ACHN (cell line): Measurements from ENCODE around the gene OTOF.

Experiments used
- DNase-seq: peaks from one replicate; pipeline ENCODE4 v3.0.0-alpha.2; 2015
- in situ Hi-C: cut with HindIII; loops from 2 replicates; pipeline ENCODE4 v1.10.0; 2017; ENCODE audit warnings: low sequenced_read_pairs, low pct_ligation_motif_present, low pct_unique_long_range_greater_than_20kb

Gene OTOF

GRCh38 chr2:26459991-26460612 is 17.8 kb downstream of the OTOF start:
- in situ Hi-C loops: no loop called here

GRCh38 chr2:26458365-26459042 is 19.4 kb downstream of the OTOF start:
- in situ Hi-C loops: no loop called here
- no peak for DNase-seq

More at GRCh38 chr2:26459991-26460612, 17.8 kb downstream of the OTOF start:
- DNase-seq: no peak

GRCh38 chr2:26457695-26458364 is 20.1 kb downstream of the OTOF start:
- DNase-seq: no peak
- in situ Hi-C loops: no loop called here

GRCh38 chr2:26457251-26457666 is 20.7 kb downstream of the OTOF start:
- no peak for DNase-seq

GRCh38 chr2:26456440-26457250 is 21.3 kb downstream of the OTOF start:
- in situ Hi-C loops: no loop called here
- DNase-seq: no peak

More at GRCh38 chr2:26457251-26457666, 20.7 kb downstream of the OTOF start:
- in situ Hi-C loops: no loop called here

GRCh38 chr2:26455670-26456439 is 22.1 kb downstream of the OTOF start:
- no peak for DNase-seq
- in situ Hi-C loops: no loop called here

- in situ Hi-C loops: no loop called here
- no peak for DNase-seq
Measured at GRCh38 chr2:26455037-26455669, 22.8 kb downstream of the OTOF start.

GRCh38 chr2:26454561-26455001 is 23.3 kb downstream of the OTOF start:
- in situ Hi-C loops: no loop called here
- no peak for DNase-seq

- no peak for DNase-seq
- in situ Hi-C loops: no loop called here
Measured at GRCh38 chr2:26453421-26454329, 24.2 kb downstream of the OTOF start.

GRCh38 chr2:26451700-26452099 is 26.2 kb downstream of the OTOF start:
- DNase-seq: no peak
- in situ Hi-C loops: no loop called here

GRCh38 chr2:26450031-26450635 is 27.8 kb downstream of the OTOF start:
- in situ Hi-C loops: no loop called here
- no peak for DNase-seq

GRCh38 chr2:26449278-26450030 is 28.5 kb downstream of the OTOF start:
- no peak for DNase-seq
- in situ Hi-C loops: no loop called here

- in situ Hi-C loops: no loop called here
- DNase-seq: no peak
Measured at GRCh38 chr2:26448651-26449050, 29.3 kb downstream of the OTOF start.

GRCh38 chr2:26444236-26444635 is 33.7 kb downstream of the OTOF start:
- in situ Hi-C loops: no loop called here
- DNase-seq: no peak

GRCh38 chr2:26442707-26443106 is 35.2 kb downstream of the OTOF start:
- no peak for DNase-seq
- in situ Hi-C loops: no loop called here

GRCh38 chr2:26442301-26442700 is 35.6 kb downstream of the OTOF start:
- no peak for DNase-seq
- in situ Hi-C loops: no loop called here
